ENCODE data around the gene SMIM41.
A peak's percentile ranks its signal among the peaks of the same experiment; 100 is the strongest.

The SMIM41 gene

DNA sequence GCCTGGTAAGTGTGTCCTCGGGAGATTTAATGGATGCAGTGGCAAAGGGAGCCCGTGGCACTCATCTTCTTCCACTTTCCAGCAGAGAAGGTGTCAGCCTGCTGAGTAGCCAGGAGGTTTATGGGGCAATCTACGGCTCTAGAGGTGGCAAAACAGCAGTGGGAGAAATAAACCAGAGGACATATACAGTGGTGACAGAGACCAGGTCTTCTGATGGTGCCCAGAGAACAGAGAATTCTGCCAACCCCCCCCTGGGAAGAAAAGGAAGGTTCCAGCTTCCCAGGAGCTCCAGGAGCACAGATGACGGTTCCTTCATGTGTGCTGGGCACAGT lies 43.0 kb downstream of the SMIM41 start:
- no peak for DNase-seq (ENCODE audit: low read depth)

DNA sequence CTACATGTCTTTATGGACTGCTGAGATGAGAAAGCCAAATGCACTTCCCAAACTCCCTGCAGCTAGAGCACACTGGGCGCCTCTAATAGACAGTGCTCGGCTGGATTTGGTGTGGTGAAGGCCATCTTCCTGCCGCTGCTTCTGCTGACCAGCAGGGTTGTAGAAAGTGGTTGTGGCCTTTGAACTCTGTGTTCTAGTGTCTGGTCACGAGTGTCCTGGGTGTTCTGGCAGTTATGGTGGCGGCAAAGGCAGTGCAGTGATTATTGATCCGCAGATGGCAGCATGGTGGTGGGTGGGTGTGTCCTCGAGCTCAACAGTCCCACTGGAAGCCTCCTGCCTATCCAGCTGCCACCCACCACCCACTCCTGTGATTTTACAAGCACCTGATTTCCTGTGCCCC lies 43.4 kb downstream of the SMIM41 start:
- no peak for DNase-seq (ENCODE audit: low read depth)

DNA sequence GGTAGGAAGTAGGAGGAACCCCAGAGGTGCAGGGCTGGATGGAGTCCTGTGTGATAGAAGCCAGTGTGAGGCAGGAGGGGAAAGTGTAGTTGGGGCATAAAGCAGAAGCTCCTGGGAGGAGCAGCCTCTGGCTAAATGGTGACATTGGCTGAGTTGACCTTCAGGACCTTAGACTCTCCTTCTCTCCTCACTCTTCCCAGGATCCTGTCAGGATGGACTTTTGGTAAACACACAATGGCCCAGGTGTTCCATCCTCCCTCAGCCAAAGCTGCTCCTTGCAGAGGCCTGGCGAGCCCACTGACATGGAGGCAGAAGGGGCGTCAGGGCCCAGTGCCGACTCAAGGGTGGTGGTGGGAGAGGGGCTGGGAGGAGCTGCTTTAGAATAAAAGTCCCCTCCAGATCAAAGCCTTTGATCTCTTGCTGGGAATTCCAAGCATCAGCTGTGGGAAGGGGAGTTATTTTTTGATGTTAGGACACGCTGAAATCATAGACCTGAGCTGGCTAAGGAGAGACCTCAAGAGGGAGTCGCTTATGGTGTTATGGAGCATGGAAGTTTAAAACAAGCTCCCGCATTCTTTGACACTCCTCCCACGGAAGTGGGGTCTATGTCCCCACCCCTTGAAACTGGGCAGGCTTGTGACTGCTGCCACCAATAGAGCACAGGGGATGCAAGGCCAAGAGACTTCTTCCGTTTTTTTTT lies 44.1 kb downstream of the SMIM41 start:
- no peak for DNase-seq (ENCODE audit: low read depth)

DNA sequence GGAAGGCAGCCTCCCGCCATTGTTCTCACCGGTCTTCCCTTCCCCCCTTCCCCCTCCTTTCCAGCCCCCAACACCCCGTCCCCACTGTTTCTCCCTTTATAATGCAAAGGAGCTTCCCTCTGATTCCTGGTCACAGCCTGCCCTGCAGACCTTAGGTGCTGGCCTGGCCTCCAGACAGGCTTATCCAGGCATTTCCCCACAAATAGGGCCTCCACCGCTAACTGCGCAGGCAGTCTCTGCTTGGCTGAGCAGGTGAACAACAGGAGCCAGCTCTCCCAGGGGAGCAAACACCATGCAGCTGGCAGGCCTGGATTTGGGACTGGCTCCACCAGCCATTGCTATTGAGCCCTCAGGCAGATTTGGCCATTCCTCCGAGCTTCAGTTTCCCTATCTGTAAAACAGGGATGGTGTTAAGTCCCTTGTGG lies 46.0 kb downstream of the SMIM41 start:
- no peak for DNase-seq (ENCODE audit: low read depth)

DNA sequence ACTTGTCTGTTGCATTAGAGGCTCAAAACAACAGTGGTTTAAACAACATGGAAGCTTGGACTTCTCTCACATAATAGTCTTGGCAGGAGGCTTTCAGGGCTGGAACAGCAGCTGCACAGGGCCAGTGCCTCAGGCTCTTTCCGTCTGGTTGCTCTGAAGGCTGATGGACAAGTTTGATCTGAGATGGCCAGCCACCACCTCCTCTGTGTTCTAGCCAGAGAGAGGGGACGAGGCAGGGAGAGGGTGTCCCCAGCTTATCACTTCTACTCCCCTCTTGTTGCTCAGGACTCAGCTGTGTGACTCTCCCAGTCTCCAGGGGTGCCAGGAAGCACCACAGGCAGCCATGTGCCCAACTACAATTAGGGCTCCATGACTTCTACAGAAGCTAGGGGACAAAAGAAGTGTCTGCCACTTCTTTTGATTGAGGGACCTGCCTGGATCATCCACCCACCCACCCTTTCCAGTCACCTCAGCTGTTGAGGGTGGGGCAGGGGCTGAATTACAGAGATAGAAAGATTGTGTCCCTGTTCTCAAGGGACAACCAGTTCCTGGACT lies 46.6 kb downstream of the SMIM41 start:
- no peak for DNase-seq (ENCODE audit: low read depth)

DNA sequence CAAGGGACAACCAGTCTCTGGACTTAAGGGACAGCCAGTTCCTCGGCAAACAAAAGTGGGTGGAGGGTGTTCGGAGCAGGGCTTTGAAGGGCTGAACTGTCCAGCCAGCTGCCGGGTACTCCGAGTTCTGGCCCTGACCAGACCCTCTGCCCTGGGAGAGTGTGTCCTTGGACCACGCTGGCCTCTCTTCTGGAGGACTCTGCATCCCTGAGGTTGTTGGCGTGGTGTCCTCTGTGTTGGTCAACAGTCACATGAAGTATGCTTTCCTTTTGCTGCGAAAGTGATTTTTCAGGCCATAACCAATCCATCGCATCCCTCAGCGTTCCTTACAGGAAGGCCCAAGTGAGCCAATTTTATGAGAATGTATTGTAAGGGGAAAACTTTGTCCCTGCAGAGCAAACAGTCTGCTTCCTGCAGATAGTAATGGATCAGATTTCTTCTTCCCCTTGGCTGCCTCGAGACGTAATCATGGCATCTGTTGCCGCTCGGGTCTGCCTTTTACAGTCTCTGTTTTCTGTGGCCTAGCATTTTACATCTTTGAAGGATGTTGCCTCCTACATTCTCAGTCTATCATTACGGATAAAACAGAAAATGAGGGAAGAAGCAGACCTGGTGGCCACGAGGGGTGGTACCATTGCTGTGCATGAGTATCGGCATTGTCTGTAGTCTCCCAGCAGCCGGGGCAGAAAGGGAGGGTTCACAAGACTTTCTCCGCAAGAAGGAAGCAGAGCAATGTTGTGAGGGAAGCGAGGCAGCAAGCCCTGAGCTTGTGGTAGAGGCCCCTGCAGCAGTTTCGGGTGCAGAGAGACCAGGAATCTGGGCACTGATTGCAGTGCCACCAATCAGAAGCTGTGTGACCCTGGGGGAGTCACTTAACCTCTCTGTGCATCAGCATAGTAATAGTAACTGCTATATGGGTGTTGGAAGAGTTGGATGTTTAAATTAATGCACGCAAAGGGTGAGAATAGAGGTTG lies 47.4 kb downstream of the SMIM41 start:
- DNase-seq (ENCODE audit: low read depth): no peak

DNA sequence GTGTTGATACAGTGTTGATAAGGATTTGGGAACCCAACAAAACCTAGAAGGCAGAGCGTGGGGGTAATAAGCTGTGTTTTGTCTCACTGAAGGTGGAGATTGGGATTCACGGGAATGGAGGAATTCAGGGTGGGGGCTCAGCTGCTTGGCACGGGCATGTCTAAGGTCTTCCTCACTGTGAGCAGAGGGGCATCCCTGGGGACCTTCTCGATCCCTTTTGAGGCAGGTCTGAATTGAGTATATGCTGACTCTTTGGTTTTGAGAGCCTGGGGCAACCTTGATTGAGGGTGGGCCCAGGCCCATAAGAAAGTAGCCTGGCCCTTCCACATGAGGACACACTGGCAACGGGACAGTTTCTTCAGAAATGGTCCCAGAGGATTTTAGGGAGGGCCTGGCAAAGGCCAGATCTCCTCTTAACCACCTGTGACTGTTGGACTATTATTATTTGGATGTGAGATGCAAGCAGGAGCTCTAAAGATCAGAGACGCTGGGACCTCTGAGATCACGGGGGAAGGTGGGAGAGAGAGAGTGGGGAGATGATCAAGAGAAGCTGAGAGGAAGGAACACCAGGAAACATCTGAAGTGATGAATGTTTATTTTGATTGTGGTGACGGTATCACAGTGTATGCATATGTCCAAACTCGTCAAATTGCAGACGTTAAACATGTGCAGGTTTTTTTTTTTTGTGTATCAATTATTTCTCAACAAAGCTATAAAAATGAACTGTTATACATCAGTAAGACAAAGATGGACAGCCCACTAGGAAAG lies 48.4 kb downstream of the SMIM41 start:
- no peak for DNase-seq (ENCODE audit: low read depth)

DNA sequence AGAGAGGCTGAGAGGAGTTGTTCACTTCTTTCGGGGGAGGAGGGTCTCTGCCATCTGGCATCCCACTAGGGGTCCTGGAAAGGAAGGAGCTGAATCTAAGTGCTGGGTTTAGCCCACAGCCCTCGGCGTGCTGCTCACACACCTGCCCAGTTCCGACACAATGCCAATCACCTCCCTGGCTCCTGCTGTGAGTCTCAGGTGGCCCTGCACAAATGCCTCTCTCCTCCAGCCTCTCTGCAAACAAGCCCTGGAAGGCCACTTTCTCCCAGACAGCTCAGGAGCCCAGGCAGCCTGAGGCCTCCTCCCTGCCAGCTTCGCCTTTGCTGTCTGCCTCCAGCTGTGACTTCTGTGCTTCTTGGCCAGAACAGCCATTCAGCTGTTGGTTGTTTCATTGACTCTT lies 51.2 kb downstream of the SMIM41 start:
- no peak for DNase-seq (ENCODE audit: low read depth)

DNA sequence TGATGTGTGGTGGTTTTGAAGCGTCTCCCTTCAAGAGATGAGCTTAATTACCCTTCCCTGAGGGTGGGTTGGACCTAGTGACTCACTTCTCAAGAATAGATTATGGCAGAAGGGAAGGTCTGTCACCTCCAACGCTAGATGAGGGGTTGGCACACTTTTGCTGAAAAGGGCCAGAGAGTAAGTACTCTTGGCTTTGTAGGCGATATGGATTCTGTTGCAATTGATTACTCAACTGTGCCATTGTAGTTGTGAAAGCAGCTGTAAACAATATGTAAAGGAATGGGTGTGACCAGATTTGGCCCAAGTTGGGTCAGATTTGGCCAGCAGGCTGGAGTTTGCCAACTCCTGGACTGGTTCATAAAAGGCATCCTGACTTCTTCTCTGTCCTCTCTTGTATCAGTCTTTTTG lies 53.3 kb downstream of the SMIM41 start:
- no peak for DNase-seq (ENCODE audit: low read depth)

DNA sequence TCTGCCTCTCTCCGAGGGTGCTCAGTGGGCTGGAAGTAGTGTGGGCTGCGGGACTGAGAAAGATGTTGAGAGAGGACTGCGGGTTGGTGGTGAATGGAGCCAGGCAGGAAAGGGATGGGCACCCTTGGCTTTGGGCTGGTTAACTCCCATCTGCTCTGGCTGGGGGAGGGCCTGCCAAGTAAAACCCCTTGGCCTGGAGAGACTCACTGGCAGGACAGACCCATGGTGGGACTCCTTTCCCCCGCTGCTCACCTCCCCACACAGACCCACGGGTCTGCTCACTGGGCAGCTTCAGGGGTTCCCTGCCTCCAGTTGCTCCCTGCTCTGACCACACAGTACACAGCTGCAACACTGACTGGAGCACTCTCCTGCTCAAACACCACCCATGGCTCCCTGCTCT lies 58.2 kb downstream of the SMIM41 start:
- no peak for DNase-seq (ENCODE audit: low read depth)

DNA sequence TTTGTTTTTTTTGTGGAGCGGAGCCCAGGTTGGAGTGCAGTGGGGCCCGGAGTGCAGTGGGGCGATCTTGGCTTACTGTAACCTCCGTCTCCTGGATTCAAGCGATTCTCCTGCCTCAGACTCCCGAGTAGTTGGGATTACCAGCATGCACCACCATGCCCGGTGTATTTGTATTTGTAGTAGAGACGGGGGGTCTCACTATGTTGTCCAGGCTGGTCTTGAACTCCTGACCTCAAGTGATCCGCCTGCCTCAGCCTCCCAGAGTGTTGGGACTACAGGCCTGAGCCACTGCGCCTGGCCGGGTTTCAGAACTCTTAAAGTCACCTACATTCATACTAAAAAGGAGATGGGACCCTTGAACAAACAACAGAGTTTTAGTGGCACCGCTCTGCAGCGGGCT lies 59.6 kb downstream of the SMIM41 start:
- DNase-seq (ENCODE audit: low read depth): no peak

DNA sequence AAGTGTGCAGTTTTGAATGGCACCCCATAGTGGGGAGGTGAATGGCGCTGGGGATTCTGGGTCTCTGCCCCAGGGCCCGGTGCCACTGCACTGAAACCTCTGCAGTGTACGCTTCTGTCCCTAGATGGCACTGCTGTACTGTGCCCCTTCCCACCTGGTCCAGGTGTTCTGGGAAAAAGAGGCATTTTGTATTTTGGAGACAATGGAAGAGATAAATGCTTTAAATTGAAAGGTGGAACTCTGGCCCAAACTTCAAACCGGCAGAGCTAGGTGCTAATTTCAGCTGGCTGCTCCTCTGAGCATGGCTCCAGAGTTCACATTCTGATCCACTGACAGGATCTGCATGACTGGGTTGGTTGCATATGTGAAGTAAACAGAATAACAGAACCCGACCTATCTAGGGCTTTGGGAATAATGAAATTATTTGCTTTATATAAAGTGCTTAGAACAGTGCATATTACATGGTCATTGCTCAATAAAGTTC lies 60.1 kb downstream of the SMIM41 start:
- peak; percentile 58 for DNase-seq (ENCODE audit: low read depth)

DNA sequence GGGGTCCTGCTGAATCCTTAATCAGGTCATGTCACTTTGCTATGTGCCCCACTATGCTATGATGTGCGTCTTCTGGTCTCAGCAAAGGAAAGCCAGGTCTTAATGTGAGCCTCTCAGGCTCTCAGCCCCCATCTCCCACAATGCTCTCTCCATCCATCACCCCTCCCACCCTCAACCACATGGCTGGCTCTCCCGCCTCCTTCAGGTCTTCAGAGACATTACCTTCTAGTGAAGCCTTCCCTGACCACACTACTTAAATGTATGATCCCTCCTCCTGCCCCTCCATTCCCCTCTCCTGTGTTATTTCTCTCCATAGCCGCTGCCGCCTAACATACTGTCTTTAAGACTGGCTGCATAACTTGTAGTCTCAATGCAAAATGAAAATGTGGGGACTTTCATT lies 61.8 kb downstream of the SMIM41 start:
- DNase-seq (ENCODE audit: low read depth): peak; percentile 40

DNA sequence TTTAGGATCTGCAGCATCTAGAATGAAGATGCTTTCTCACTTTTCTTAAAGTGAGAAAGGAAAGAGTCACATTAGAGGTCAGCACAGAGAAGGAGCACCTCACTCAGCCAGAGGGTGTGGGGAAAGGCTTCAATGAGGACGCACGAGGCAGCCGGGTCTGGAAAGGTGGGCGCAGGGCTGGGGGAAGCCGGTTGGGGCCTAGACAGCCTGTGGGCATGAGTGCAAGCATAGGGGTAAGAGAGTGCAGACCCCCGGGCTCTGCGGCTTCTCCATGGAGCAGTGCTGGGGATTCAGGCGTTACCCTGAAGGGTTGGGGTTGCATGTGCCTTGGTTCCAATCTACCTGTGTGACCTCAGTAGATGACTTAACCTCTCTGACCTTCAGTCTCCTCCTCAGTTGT lies 62.4 kb downstream of the SMIM41 start:
- no peak for DNase-seq (ENCODE audit: low read depth)

DNA sequence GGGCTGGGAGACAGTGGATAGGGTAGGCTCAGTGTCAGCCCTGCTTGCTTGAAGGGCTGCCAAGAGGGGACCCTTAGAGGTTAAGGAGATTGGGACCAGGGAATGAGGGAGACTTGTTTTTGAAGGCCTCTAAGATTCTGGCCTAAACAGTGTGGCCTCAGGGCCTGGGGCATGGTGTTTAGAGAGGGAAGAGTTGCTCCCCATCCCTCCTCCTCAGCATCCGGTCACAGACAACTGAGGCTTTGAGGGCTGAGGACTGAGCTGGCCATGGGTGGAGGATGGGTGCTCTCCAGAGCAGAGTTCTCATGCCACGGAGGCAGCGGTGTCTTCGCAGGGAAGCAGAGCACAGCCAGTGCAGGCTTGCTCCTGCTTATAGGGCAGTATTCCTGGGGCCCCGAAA lies 62.9 kb downstream of the SMIM41 start:
- DNase-seq (ENCODE audit: low read depth): no peak

DNA sequence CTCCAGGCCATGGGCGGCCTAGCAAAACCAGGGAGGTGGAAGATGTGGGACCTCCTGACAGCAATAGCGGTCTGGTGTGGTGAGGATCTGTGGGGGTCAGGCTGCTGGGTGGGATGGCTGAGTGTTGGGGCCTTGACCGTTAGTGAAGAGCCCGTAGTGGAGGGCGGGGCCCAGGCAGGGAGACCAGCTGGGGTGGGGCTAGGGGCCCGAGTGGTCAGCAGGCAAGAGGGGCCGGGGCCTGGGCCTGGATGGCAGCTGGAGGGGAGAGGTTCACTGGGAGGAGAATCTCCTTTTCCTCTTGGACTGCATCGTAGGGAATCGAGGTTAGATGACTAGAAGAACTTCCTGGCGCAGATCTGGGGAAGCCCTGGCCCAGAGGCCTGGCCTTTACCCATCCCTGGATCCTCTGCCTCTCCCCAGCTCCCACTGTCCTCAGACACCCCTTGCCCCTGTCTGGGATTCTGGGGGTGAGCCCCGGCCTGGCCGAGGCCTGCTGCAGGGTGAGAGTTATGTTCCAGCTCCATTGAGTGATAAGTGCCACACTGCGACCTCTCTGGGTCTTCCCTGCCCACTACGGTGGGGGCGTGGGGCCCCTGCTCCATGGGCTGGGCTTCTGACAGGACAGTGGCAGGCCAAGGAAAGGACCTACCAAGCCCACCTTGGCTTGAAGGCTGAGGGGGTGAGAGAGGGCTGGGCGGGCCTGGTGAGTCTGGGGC lies 65.2 kb downstream of the SMIM41 start:
- DNase-seq (ENCODE audit: low read depth): no peak

DNA sequence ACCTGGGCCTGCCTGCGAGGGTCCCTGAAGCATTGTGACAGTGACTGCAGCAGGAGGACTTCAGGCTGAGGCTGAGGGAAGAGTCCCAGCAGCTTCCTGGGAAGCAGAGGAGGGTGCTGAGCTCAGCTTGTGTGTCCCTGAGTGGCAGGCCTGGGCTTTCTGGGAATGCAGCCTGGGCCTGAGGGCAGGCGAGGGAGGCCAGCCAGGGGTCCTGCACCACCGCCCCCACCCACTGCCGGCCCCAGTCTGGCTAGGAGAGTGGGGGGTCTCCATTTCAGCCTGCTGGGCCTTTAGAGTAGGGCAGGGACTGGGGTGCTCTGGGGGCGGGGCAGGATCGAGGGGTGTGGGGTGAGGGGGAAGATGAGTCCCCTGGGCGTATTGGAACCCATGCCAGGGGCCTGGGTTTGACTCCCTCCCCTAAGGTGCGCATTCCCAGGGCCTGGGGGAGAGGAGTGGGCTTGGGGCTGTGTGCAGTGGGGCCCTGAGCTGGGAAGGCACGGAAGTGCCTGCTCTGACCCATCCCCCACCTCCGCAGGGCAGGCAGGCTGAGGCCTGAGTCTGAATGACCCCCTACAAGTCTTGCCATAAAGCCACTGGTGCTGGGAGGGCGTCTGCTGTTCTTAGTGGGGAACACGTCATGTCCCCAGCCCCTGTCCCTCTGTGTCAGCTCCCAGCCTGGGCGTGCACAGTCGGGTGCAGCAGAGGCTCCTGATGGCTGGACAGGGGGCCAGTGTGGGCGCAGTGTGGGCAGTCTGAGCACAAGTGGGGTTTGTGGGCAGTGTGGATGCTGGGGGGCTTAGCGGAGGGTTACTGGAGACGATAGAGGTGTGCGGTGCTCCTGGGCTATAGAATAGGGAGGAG lies 66.0 kb downstream of the SMIM41 start:
- no peak for DNase-seq (ENCODE audit: low read depth)

DNA sequence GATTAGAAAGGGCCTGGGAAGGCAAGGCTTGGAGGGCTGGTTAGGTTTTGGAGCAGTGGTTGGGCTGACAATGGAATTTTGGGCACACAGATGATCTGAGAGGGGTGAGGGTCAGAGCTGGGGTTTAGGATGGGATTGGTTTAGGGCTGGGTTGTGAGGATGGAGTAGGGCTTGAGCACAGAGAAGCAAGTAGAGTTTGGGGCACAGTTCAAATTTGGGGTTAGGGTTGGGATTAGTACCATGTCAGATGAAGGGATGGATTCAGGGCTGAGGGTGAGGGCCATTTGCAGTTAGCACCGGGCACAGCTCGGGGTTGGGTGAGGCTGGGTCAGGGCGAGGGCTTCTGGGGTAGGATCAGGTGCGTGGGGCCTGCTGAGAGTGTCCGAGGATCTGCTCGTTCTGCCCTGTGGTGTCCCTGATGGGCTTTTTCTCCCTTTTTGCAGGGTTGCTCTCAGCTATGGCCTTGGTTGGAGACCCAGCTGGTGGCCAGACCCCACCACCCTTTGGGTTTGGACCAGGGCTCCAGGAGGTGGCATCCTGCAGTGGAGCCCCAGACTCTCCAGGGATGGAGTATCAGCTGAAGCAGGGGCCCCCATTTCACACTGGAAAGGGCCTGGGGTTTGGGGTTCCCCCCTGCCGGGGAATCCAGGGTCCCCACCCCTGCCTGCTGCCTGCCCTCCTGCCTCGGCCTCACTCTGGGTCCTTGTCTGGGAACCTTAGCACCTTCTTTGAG lies 66.8 kb downstream of the SMIM41 start:
- DNase-seq (ENCODE audit: low read depth): no peak

DNA sequence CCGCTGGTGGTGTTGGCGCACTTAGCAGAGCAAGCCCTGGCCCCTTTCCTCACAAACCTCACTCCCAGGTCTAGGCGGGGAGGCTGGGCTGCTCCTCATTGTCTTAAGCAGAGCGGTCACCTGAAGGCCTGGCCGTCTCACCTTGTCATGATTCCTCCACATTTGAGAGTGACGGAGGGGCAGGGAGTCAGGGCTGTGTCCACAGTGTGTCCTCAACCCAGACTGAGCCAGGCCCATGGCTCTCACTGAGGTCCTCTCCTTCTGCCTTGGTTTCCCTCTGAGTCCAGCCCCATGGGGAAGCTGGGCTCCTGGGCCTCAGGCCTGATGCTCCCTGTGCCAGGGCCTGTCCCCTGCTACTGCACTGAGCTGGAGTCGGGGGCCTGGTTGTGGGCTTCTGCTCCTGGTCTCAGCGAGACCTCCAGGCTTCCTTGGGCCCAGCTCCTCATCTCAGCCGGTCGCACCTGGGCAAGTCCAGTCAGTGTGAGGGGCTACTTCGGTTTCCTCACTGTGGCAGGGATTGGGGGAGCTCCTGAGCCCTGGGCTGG lies 67.4 kb downstream of the SMIM41 start:
- no peak for DNase-seq (ENCODE audit: low read depth)
